Lung (tissue), 12 donors: Measurements from ENCODE around the gene HYAL3. TPM values are rescaled to one million over a fixed set of nuclear protein-coding genes. Genes with fewer than 3 reads are reported as not detected.

Experiments
- ATAC-seq: fragments of 200-7000 bp; cut with Tn5 transposase; one replicate; pipeline ENCODE4 v1.9.1; 2020; ENCODE audit warnings: moderate number of reproducible peaks; ENCODE audit not compliant: insufficient read depth, low FRiP score
- DNase-seq, 3 donors: peaks; one replicate each; pipeline ENCODE4 v3.0.0-alpha.2; 2013 to 2017
- H3K27ac ChIP-seq, 2 donors: one replicate each; pipeline ENCODE4 v1.5.1; 2013; ENCODE audit warnings: mild to moderate bottlenecking in 2 of 2, moderate library complexity in 2 of 2, control low read depth in 1 of 2, inconsistent platforms in 1 of 2, low read depth in 1 of 2, low read length in 1 of 2
- H3K27me3 ChIP-seq, 3 donors: one replicate each; pipeline ENCODE4 v1.5.1; 2013; ENCODE audit warnings: low read length in 2 of 3; ENCODE audit not compliant: control insufficient read depth in 3 of 3, insufficient read depth in 3 of 3
- H3K36me3 ChIP-seq, 4 donors: one replicate each; pipeline ENCODE4 v1.5.1; 2013; ENCODE audit warnings: low read length in 4 of 4, mild to moderate bottlenecking in 1 of 4, moderate library complexity in 1 of 4; ENCODE audit not compliant: control insufficient read depth in 4 of 4, insufficient read depth in 4 of 4
- H3K4me1 ChIP-seq, 5 donors: one replicate each; pipeline ENCODE4 v1.5.1; 2013; ENCODE audit warnings: low read length in 5 of 5, mild to moderate bottlenecking in 2 of 5, moderate library complexity in 1 of 5; ENCODE audit not compliant: control insufficient read depth in 5 of 5, insufficient read depth in 5 of 5
- H3K4me3 ChIP-seq: one replicate; pipeline ENCODE4 v1.5.1; 2013; ENCODE audit warnings: mild to moderate bottlenecking, control low read depth, moderate library complexity
- H3K9ac ChIP-seq, 2 donors: one replicate each; pipeline ENCODE4 v1.5.1; 2013; ENCODE audit warnings: low read length in 2 of 2, control low read depth in 1 of 2; ENCODE audit not compliant: insufficient read depth in 1 of 2
- H3K9me3 ChIP-seq, 4 donors: one replicate each; pipeline ENCODE4 v1.5.1; 2013; ENCODE audit warnings: low read length in 3 of 4, mild to moderate bottlenecking in 1 of 4, moderate library complexity in 1 of 4; ENCODE audit not compliant: control insufficient read depth in 4 of 4, insufficient read depth in 3 of 4
- CTCF ChIP-seq: IDR thresholded peaks from 2 replicates; pipeline ENCODE4 v1.5.1; 2012; ENCODE audit warnings: mild to moderate bottlenecking; ENCODE audit errors: control extremely low read depth, extremely low read depth
- WGBS, 2 donors: extraction: QIAGEN DNeasy Blood & Tissue Kit; methylation state at CpG; one replicate each; pipeline ENCODE4 v1.1.7; 2013; 5-methylcytosine and 5-hydroxymethylcytosine counted together
- polyA plus RNA-seq, 2 donors: library from polyadenylated mRNA; stranded (reverse); fragments of 200-250 nt; gene quantifications; one replicate each; pipeline ENCODE4 v1.2.1, GENCODE V29; 2013
- total RNA-seq, 2 donors: library from RNA; depleted of rRNA in 1 of 2; stranded (reverse); fragments of >200 nt in 1 of 2; gene quantifications; one replicate each; pipeline ENCODE4 v1.2.1, GENCODE V29; 2014 to 2021
- donor health status: control.
- donor health status: control.
- donor health status: Bipolar disorder and iron deficiency.
- donor health status: healthy.
- donor health status: DM: yes; HTN: yes; CAD: no.

HYAL3 gene
- total and polyA plus RNA-seq, 4 donors = 1.4 to 4.9 (median 3.3) TPM

GRCh38 chr3:50299638-50299928 is 378 bp upstream of the HYAL3 start:
- H3K36me3 ChIP-seq = peaks cover 0 to 4% (median 0%) of the 10 kb centered on the region in 4 donors
- ATAC-seq = no peak
- peak overlapping the region; percentile 85 to 95 for H3K27ac ChIP-seq
- WGBS, 2 donors = 1% methylated on average over 12 of the region's 12 CpGs
- no peaks in the 10 kb centered on the region for H3K27me3 ChIP-seq
- TF ChIP-seq CTCF = no peak
- no peak for DNase-seq
- H3K4me1 ChIP-seq = peaks cover 10 to 31% (median 17%) of the 10 kb centered on the region in 5 donors
- H3K9ac ChIP-seq = peak overlapping the region; percentile 51 to 85
- no peaks in the 10 kb centered on the region for H3K9me3 ChIP-seq
- H3K4me3 ChIP-seq = peak overlapping the region; percentile 6

DNA sequence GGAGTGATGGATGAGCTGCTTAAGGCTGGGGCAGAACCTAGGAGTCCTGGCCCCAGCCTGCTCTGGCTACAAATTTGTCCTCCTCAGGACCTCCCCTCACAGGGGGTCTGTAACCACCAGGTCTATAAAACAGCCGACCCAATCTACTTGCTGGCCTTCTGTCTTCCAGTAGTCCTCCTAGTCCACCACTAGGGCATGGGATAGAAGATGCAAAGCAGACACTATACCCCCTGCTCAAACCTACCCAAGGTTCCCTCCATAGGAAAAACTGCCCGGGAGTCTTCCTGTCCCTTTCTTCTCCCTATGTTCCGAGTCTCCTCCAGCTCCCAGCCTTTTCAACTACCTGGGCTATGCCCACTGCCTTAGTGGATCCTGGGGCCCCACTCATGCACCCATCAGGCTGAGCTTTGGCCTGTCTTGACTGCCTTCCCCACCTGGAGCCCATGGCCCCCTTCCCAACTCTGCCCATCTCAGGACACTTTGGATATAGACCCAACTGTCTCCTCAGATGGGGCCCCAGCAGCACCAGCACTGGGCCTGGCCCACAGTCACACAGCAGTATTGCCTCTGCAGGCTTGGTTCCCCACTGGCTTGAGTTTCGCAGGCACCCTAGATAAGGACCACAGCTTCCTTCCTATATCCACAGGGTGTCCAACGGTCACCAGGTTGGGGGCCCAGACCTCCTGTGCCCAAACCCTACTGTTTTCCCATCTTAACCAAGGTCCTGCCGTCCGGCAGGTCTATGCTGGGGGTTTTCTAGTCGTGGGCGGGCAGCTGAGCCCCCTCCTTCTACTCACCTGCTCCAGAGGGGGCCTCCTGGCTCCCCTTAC is 1.1 kb downstream of the HYAL3 start:
- no peak for TF ChIP-seq CTCF
- Histone ChIP-seq H3K27me3 (no peaks in the 10 kb centered on the region), H3K4me3 (no peak overlapping the region), H3K36me3 (peaks cover 0 to 4% (median 0%) of the 10 kb centered on the region in 4 donors), H3K27ac (peak overlapping the region; percentile 81 to 86), H3K9ac (peak overlapping the region in 1 of 2 donors; percentile 84), H3K9me3 (no peaks in the 10 kb centered on the region), H3K4me1 (peaks cover 9 to 27% (median 13%) of the 10 kb centered on the region in 5 donors)
- WGBS, 2 donors = 24 to 40% methylated on average over 9 of the region's 9 CpGs
- DNase-seq (no peak), ATAC-seq (no peak)

- no peak overlapping the region for H3K4me3 ChIP-seq
- peak overlapping the region in 1 of 2 donors; percentile 12 for H3K27ac ChIP-seq
- no peak for DNase-seq
- H3K9me3 ChIP-seq = no peaks in the 10 kb centered on the region
- WGBS, 2 donors = 94 to 98% methylated on average over 2 of the region's 2 CpGs
- no peak overlapping the region for H3K9ac ChIP-seq
- peaks cover 0 to 4% (median 0%) of the 10 kb centered on the region in 4 donors for H3K36me3 ChIP-seq
- TF ChIP-seq CTCF = no peak
- H3K4me1 ChIP-seq = peaks cover 6 to 32% (median 12%) of the 10 kb centered on the region in 5 donors
- ATAC-seq = no peak
- H3K27me3 ChIP-seq = no peaks in the 10 kb centered on the region
These were observed 1.8 kb downstream of the HYAL3 start for GRCh38 chr3:50297384-50297775.
